Pulmonary artery endothelial cell (primary cell): Measurements from ENCODE around the gene TMUB2. TPM values are rescaled to one million over a fixed set of nuclear protein-coding genes. Genes with fewer than 3 reads are reported as not detected.
A peak's percentile ranks its signal among the peaks of the same experiment; 100 is the strongest.

Experiments used
- DNase-seq: peaks from one replicate; pipeline ENCODE4 v3.0.0-alpha.2; 2011; ENCODE audit warnings: low read depth, low spot score
- total RNA-seq: library from RNA; depleted of rRNA; stranded (reverse); fragments of >200 nt; gene quantifications from 2 replicates; pipeline ENCODE4 v1.2.3, GENCODE V29; 2014

The TMUB2 gene
- total RNA-seq, 1 donor from 2014 or later = 25.8 TPM

DNA sequence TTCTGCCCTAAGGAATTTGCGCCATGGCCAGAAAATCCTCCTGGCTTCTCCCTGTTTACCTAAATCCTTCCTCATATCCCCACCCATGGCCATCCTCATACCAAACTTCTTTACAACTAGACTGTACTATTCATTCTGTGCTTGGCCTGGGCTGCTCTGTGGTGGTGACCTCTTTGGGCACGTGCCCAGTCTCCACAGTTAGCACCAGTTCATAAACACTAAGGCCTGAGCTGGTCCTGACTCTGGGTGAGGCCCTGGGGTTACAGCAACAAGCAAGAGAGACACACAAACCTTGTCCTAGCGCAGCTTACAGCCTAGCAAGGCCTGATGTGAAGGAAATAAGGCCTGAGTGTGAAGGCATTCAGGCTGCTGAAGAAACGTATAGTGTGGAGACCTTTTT, 16.0 kb downstream of the TMUB2 start:
- no peak for DNase-seq

DNA sequence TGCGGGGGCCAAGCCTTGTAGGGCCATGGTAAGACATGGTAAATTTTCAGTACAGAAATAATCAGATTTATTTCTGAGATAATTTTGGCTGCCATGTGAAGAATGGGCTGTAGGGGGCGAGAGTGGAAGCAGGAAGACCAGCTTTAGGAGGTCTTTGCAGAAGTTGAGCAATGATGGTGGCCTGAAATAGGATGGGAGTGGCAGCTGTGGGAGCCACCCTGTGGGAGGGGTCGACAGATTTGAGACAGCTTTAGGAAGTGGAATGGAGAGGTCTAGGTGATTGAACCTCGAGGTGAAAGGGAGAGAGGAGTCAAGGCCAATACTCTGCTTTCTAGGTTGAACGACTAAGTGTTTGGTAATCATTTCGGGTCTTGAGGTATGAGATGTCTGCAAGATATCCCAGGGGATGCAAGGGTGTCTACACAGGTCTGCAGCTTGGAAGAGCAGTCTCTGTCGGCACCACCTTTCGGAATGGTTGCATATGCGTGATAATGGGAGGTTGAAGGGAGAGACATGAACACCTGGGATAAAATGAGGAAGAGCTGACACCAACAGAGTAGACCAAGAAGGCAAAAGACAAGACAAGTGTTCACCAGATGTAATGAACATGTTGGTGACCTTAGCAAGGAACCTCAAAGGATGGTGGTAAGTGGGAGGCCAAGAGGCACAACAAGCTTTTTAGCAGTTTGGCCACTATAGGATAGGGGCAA, 17.1 kb downstream of the TMUB2 start:
- no peak for DNase-seq

DNA sequence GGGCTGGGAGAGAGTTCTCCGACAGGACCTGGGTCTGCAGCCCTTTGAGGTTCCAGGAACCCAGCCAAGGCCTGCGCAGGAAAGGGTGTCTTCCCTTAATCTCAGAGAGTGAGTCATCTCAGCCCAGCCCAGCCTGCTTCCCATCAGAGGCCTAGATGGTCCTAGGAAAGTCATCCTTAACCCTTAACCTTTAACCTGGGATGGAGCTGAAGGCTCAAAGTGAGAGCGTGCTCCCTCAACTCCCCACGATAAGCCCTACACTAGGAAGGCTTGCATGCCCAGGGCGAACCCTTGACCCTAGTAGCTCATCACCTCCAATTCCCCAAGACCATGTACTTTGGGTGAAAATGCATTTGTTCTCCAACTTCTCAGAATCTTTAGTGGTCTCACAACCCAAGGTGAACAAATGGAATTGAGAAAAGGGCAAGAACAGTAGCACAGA, 17.7 kb downstream of the TMUB2 start:
- no peak for DNase-seq

DNA sequence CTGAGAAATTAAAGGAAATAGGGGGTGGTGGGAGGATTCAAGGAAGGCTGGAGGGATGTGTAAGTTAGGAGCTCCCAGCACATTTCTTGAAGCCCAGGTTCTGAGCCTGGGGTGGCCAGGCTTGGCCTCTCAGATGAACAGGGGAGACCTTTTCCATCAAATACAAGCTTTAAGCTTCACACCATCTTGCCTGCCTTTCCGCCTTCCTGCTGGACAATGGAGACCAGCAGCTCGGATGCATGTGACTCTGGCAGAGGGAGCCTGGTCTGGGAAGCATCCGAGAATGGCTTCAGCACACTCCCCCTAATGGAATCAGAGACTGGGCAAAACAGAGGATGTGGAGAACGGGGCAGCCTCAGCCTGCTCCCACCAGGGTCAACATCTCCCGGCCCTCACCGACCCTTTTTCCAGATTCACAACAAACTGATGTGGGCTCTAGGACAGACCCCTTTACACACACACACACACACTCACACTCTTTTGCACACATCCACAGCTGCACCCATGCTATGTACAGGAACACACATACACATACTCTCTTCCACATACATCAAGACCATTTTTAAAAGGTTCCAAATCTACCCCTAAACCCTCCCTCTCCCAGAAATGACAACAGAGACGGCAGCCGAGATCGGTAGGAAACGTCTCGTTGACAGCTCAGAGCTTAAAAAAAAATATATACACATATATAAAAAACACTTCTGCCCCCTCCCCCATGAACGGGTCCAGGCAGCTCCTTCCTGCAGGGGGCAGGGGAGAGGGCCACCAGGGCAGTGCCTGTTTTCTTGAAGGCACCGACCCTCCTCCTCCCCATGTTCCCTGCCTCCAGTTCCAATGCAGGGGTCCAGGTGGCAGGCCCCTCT, 19.4 kb downstream of the TMUB2 start:
- no peak for DNase-seq

DNA sequence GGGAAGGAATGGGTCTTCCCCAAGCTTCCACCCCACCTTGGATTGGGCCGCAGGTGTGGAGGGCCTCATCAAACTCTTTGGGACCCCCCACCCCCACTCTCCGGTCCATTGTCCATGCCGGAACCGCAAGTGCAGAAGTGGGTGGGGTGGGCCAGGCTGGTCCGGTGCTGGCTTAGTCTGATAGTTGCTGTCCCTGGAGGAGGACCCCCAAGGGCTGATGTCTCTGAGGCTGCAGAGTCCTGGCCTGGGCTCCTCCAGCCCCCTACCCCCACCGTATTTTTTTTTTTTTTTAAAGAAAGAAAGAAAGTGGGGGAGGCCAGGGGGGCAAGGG, 20.0 kb downstream of the TMUB2 start:
- no peak for DNase-seq

DNA sequence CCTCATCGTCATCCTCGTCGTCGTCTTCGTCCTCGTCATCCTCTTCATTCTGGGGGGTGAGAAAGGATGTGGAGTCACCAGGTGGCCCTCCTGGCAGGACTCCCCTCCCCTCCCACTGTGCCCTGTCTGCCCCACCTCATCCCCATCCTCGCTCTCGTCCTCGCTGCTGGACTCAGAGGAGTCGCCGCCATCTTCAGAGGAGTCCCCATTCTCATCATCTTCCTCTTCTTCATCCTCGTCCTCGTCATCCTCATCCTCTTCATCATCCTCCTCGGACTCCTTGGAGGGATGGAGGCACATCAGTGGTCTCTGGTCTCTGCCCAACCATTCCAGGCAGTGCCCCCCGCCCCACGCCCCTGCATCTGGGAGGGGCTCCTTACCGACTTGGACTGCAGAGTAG, 20.5 kb downstream of the TMUB2 start:
- no peak for DNase-seq

DNA sequence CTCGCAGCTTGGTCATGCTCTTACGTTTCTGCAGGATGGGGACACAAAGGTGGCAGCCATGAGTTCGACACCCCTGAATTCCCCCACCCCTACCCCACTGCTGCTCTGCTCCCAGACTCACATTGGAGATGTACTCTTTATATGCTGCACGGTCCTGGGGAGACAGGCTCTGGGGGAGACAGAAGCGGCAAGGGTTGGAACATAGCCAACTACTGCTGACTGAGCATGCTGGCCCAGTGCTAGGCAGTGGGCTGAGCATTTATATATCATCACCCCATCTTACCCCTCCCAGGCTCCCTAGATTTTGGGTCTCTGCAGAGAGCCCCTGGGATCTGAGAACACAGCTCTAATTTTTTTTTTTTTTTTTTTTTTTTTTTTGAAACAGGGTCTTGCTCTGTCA, 21.0 kb downstream of the TMUB2 start:
- DNase-seq = no peak

DNA sequence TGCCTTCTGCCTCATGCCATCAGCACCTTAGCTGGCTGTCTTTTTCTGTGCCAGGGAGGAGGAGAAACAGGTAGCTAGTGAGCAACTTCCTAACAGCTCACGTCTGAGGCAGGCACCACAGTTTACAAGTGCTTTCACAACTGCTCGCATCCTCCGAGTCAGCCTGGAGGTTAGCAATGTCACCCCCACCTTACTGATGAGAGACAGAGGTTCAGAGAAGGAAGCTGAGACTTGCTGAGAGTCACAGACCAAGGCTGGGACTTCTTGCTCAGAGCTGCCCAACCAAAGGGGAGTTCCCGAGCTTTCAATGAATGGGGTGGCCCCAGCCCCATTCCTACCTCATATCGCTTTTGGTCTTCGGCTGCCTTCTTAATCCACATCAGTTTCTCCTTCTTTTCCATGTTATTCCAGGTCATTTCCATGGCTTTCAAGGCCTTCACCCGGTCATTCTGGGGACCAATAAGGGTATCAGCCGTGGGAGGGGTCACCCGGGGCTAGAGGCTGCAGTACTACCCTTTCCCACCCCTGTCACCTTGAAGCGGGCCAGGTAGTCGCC, 23.1 kb downstream of the TMUB2 start:
- DNase-seq = no peak

DNA sequence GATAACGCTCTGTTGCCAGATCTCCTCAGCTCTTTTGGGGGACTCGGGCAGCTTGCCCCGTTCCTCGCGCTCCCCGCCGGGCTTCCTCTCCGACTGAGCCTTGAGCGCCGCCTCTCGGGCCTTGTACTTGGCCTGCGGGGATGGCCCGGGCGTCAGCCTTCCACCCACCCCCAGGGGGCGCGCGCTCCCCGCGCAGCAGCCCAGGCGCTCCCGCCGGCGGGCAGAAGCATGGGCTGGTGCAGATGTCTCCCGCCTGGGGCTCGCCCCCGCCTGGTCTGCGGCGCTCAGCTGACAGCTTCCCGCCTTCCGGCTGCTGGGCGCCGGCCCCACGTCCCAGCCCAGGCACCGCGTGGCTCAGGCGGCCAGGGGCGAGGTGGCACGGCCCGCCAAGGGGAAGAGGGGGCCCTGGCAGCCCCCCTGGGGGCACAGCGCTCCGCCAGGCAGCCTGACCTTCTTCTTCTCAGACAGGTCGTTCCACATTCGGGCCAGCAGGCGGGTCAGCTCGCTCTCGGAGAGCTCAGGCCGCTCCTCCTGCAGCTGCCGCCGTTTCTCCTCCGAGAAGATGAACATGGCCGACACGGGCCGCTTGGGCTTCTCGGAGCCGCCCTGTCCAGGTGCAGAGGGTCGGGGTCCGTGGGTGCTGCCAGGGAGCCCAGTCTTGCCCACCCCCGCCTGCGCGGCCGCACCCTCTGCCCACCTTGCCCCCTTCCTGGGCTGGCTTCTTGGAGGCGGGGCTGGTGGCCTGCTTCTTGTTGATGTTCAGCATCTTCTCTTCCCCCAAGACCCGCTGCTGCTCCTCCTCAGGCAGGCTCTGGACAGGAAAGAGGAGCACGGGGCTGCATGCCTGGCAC, 23.8 kb downstream of the TMUB2 start:
- DNase-seq = peak; percentile 63

DNA sequence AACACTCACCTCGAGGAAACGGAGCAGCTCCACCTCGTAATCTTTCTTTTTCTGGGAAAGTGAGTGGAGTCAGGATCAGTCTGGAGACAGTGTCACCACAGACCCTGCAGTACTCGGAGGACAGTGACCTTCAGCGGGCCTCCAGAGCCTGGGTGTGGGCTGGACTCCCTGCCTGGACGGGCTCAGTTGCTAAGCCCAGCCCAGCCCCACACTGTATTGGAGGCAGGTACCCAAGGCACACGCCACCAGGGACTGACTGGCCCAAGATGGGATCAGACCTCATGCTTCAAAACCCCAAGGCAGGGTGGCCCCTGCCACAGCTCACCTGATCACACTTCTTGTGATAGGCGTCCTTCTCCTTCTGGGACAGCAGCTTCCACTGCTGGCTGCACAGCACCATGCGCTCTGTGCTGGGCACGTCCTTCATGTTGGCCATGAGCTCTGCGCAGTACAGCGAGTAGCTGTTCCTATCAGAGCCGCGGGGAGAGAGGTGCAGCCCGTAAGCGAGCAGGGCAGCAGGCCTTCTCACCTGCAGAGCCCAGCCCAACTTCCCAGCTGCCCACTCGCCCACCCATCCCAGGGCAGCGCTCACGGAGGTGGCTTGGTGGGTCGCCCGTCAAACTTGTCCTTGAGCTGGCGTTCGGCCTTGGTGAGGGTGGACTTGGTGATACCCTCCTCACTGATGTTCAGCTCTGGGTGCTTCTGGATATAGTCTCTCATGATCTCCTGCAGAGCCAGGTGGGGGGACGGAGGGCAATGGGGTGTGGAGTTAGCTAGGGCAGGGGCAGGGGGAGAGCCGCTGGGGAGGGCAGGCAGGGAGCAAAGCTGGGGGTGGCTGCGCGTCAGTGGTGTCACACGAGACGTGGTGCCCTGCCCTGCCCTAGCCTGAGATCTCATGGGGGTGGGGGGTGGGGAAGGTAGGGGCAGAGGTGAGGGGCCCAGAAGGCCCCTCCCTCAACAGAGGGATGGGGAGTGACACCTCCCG, 24.8 kb downstream of the TMUB2 start:
- no peak for DNase-seq

DNA sequence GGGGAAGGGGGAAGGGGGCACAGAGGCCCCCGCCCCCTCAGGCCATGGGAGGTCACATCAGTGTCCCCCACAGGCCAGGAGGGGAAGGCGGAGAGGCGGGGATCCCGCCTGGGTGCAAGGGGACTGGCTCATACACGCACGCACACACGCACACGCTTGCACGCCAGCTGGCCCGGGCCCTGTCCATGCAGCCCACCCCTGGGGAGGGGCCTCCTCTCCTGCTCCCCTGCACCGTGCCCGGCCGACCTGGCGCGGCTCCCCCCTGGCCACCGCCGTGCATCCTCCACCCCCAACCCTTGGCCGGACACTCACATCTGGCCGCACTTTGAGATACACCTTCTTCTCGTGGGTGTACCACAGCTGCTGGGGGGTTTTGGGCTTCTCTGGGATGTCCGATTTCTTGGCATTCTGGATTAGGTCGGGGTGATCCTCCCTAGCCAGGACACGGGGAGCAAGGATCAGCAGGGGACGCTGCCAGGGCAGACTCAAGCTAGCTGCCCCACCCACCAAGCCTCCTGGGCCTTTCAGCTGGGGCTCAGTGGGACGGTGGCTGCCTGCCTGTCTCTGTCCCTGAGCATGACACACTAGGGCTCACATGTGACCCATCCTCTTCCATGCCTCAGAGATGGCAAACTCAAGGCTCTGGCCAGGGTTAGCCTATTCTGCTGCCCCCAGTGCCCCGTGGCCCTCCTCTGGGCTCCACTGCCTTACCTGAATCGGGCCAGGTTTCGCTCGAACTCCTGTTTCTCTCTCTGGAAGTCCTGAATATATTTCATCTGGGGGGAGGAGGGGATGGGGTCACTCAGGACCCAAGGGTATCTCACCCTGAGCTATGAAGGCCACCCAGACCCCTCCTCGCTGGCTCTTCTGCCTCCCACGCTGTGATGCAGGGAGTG, 26.0 kb downstream of the TMUB2 start:
- no peak for DNase-seq

DNA sequence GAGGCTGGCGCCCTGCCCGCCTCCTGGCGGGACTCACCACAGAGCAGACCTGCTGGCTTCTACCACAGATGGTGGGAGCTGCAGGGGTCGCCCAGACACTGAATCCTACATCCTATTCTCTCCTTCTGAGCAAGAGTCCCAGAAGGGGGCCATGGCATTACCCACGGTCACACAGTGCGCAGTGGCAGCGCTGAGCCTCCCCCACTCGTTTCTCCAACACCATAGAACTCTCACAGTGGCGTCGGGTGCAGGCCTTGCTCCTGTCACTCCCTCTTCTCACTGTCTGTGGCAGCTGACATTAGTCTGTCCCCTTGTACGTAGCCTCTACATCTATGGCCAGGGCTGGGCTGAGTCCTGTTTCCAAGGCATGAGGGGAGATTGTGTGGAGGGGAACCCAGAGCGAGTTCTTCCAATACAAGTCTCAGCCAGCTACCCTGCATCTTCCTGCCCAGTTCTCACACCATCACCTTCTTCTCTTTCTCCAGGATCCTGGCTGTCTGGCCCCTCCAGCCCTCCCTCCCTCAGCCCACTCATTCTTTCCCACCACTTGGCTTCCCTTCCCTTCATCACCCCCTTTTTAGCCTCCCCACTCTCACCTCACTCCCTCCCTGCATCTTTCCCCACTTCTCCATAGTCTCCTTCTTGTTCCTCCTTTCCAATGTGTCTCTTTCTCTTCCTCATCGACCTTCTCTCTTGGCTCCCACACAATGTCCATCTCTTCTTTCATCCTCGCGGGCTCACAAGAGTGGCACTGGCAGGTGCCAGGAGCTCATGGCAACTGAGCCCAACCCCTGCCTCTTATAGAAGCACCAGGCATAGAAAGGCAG, 26.8 kb downstream of the TMUB2 start:
- DNase-seq = no peak

DNA sequence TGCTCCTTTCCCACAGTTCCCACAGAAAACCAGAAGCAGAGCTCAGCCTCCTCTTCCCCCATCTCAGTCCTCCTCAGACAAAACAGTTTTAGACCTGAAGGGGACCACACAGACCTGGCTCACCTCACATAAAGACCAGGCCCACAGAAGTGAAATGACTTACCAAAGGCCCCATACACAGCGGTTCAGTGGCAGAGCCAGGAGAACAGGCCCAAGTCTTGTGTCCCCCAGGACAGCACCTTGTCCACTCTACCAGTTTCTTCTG, 27.4 kb downstream of the TMUB2 start:
- no peak for DNase-seq

DNA sequence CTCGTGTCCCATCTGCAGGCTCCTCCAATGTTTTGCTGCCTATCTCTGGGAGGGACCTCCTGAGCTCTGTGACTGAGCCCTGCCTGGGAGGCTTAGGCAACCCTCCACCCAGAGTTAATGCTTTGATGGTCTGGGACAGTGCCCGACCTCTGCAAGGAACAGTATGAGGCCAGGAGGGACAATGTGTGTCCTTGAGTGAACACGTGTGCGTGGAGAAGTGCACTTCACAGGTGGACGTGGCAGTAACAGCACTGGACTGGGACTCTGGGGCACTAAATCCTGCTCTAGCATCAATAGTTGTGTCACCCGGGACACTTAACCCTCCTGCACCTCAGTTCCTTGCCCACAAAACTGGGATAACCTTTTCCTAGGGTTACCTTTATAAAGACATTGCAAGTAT, 28.1 kb downstream of the TMUB2 start:
- DNase-seq = no peak

DNA sequence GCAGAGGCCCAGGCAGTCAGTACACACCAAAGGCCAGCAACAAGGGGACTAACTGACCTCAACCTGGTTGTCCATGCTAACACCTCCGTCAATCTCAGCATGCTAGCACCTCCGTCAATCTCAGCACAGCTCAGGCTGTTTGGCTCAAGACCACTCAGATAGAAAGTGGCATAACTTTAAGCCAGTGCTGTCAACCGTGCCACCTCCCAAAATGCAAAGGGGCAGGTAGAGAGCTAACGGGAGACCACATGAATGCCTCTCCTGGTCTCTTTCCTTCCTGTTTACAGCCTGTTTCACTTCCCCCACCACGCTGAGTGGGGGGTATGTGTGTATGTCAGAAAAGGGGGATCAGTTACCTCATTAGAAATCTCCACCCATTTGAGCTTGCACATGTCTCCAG, 29.4 kb downstream of the TMUB2 start:
- DNase-seq = no peak

DNA sequence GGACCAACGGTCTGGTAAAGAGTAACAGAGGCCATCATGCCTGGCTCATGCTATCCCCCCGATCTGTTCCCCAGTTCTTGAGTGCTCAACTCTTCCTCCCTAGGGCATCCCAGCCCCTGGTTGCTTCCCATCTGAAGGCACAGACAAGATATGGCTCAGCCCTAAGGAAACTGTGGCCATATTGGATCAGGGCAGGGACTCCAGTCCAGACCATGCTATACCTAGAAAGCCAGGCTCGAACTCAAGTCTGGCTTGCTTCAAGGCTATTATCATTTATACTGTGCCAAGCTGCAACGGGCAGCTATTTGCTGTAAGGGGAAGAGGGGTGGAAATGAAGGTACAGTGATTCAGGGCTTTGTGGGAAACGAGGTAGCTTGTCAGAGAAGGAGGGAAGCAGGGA, 29.9 kb downstream of the TMUB2 start:
- no peak for DNase-seq

DNA sequence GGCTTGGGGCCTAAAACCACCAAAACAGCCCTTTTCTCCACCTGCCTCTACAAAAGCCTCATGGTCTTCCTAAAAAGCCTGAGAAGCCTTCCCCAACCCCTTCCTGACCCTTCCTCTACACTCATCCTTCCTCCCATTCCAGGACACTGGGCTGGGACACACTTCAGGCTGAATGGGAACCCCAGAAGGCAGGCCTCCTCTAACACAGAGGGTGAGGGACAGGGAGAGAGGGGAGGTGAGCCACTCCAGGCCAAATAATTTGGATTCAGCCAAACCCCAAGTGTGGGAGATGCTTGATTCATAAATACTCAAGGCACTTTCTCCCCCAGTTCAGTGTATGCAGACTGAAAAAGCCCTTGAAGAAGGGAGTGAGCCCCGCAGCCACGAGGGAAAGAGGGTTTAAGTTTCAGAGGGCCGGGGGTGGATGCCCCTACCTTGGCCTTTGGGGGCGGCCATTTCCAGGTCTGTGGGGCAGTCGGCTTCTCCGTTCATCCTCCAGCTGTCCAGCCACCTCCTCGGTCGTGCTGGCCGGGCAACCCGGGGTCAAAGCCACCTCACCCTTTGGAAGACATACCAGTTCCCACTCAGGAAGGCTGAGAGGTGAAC, 31.1 kb downstream of the TMUB2 start:
- DNase-seq = no peak

DNA sequence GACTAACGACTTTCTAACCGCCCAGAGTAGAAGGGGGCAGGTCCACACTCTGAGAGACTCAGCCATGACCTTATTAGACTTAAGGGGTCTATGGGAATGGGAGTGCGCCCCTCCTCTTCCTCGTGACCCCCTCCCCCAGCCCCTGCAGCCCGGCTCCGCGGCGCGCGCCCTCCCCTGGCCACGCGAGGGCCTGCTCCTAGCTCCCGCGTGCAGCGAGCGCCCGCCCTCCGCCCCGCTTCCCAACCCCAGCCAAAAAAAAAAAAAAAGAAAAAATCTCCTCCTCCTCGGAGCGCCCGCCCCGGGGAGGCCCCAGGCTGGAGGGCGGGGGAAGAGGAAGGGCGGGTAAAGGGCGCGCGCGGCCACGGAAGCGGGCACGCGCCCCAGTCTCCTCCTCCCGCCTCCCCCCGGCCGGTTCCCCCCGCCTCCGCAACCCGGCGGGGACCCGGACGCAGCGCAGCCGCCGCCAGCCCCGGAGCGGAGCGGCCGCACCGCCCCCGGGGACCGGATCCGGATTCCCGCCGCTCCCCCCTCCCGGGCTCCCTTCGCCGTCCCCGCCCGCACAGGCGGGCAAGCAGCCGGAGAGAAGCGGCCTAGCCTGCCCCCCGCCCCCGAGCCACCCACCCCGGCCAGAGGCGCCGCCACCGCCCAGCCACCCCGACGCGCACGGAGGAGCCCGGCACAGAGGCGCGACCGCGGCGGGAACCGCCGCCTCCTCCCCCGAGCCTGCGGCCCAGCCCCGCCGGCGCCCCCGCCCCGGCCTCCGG, 31.8 kb downstream of the TMUB2 start:
- DNase-seq = peak; percentile 69
